ENCODE results near the gene PREP. TPM values are rescaled to one million over a fixed set of nuclear protein-coding genes. Genes with fewer than 3 reads are reported as not detected.

The PREP gene
- total RNA-seq, 1 experiment from 2014 or later, result 34.1 TPM

- BruUV-seq (replicated peaks), result no TSS peak
- CTCF ChIA-PET, result interaction anchor here (0.5 kb wide), 1 partner anchor 117 kb away, joined by 3 read pairs; no protein-coding TSS in a partner anchor
- TF ChIP-seq EZH2 (IDR thresholded peaks at IDR 0.05; ENCODE audit: borderline replicate concordance, low read depth, low read length, poor library complexity, severe bottlenecking) (no peak), CTCF (conservative IDR thresholded peaks at IDR 0.05; ENCODE audit: low read depth, low read length) (no peak)
- intact Hi-C loops (cut with micrococcal nuclease; ENCODE audit: unreplicated experiment), result no loop called here
- no peaks in the 10 kb centered on the region for H3K27me3 ChIP-seq (replicated peaks; ENCODE audit: insufficient read depth, low read depth, low read length, poor library complexity)
- POLR2A ChIA-PET (ENCODE audit: low non-redundant PET), result no interaction called here
- H3K4me3 ChIP-seq (ENCODE audit: low read depth, low read length, poor library complexity, severe bottlenecking), result no peak overlapping the region
- no peaks in the 10 kb centered on the region for H3K36me3 ChIP-seq (ENCODE audit: insufficient read depth, low read length, poor library complexity, severe bottlenecking)
- no peaks in the 10 kb centered on the region for H3K9me3 ChIP-seq (ENCODE audit: low read depth, low read length, poor library complexity, severe bottlenecking)
- DNase-seq (ENCODE audit: low spot score), result no peak
- peaks cover 7% of the 10 kb centered on the region for H3K4me1 ChIP-seq (ENCODE audit: insufficient read depth, low read length, poor library complexity, severe bottlenecking)
- no peak overlapping the region for H3K27ac ChIP-seq (ENCODE audit: low read depth, low read length, poor library complexity, severe bottlenecking)
Observed at GRCh38 chr6:105300090-105300489, 102.8 kb downstream of the PREP start.

GRCh38 chr6:105294129-105294528, 108.8 kb downstream of the PREP start:
- Histone ChIP-seq H3K4me1 (ENCODE audit: insufficient read depth, low read length, poor library complexity, severe bottlenecking) (no peaks in the 10 kb centered on the region), H3K36me3 (ENCODE audit: insufficient read depth, low read length, poor library complexity, severe bottlenecking) (no peaks in the 10 kb centered on the region), H3K9me3 (ENCODE audit: low read depth, low read length, poor library complexity, severe bottlenecking) (no peaks in the 10 kb centered on the region), H3K27ac (ENCODE audit: low read depth, low read length, poor library complexity, severe bottlenecking) (no peak overlapping the region), H3K27me3 (replicated peaks; ENCODE audit: insufficient read depth, low read depth, low read length, poor library complexity) (no peaks in the 10 kb centered on the region), H3K4me3 (ENCODE audit: low read depth, low read length, poor library complexity, severe bottlenecking) (no peak overlapping the region)
- ChIA-PET POLR2A (ENCODE audit: low non-redundant PET) (interaction anchor here (0.7 kb wide), 1 partner anchor 21 kb away, joined by 9 read pairs; no protein-coding TSS in a partner anchor), CTCF (no interaction called here)
- BruUV-seq (replicated peaks), result no TSS peak
- no peak for TF ChIP-seq CTCF (conservative IDR thresholded peaks at IDR 0.05; ENCODE audit: low read depth, low read length)
- TF ChIP-seq EZH2 (IDR thresholded peaks at IDR 0.05; ENCODE audit: borderline replicate concordance, low read depth, low read length, poor library complexity, severe bottlenecking), result no peak
- intact Hi-C loops (cut with micrococcal nuclease; ENCODE audit: unreplicated experiment), result no loop called here
- no peak for DNase-seq (ENCODE audit: low spot score)

GRCh38 chr6:105292689-105293339, 110.1 kb downstream of the PREP start:
- Histone ChIP-seq H3K4me3 (ENCODE audit: low read depth, low read length, poor library complexity, severe bottlenecking) (no peak overlapping the region), H3K36me3 (ENCODE audit: insufficient read depth, low read length, poor library complexity, severe bottlenecking) (no peaks in the 10 kb centered on the region), H3K4me1 (ENCODE audit: insufficient read depth, low read length, poor library complexity, severe bottlenecking) (no peaks in the 10 kb centered on the region), H3K27me3 (replicated peaks; ENCODE audit: insufficient read depth, low read depth, low read length, poor library complexity) (no peaks in the 10 kb centered on the region), H3K27ac (ENCODE audit: low read depth, low read length, poor library complexity, severe bottlenecking) (no peak overlapping the region), H3K9me3 (ENCODE audit: low read depth, low read length, poor library complexity, severe bottlenecking) (no peaks in the 10 kb centered on the region)
- DNase-seq (ENCODE audit: low spot score), result no peak
- intact Hi-C loops (cut with micrococcal nuclease; ENCODE audit: unreplicated experiment), result no loop called here
- ChIA-PET POLR2A (ENCODE audit: low non-redundant PET) (no interaction called here), CTCF (no interaction called here)
- BruUV-seq (replicated peaks), result no TSS peak
- TF ChIP-seq CTCF (conservative IDR thresholded peaks at IDR 0.05; ENCODE audit: low read depth, low read length) (no peak), EZH2 (IDR thresholded peaks at IDR 0.05; ENCODE audit: borderline replicate concordance, low read depth, low read length, poor library complexity, severe bottlenecking) (no peak)
